ENCODE results near the gene ATP9B.

ATP9B gene

GRCh38 chr18:79366177-79367094 lies 297.2 kb downstream of the ATP9B start:
- DNase-seq (ENCODE audit: insufficient read length, low spot score) (no peak), FAIRE-seq (no peak)
- TF ChIP-seq POLR2AphosphoS5 (IDR thresholded peaks at IDR 0.05; ENCODE audit: low read depth, low read length) (no peak), PAX5 (IDR thresholded peaks at IDR 0.05; ENCODE audit: insufficient read depth, low read length, severe bottlenecking) (no peak), TAF1 (IDR thresholded peaks at IDR 0.05; ENCODE audit: low read depth, low read length) (no peak), SPI1 (IDR thresholded peaks at IDR 0.05; ENCODE audit: low read depth, low read length) (no peak), POLR2A (IDR thresholded peaks at IDR 0.05; ENCODE audit: low read depth, low read length) (no peak), POU2F2 (IDR thresholded peaks at IDR 0.05; ENCODE audit: low read depth, low read length) (no peak)

GRCh38 chr18:79367480-79367879 lies 298.3 kb downstream of the ATP9B start:
- TF ChIP-seq SPI1 (IDR thresholded peaks at IDR 0.05; ENCODE audit: low read depth, low read length) (no peak), TAF1 (IDR thresholded peaks at IDR 0.05; ENCODE audit: low read depth, low read length) (no peak), PAX5 (IDR thresholded peaks at IDR 0.05; ENCODE audit: insufficient read depth, low read length, severe bottlenecking) (no peak), POU2F2 (IDR thresholded peaks at IDR 0.05; ENCODE audit: low read depth, low read length) (no peak), POLR2A (IDR thresholded peaks at IDR 0.05; ENCODE audit: low read depth, low read length) (no peak), POLR2AphosphoS5 (IDR thresholded peaks at IDR 0.05; ENCODE audit: low read depth, low read length) (no peak)
- no peak for FAIRE-seq
- DNase-seq (ENCODE audit: insufficient read length, low spot score) = no peak

- FAIRE-seq (no peak), DNase-seq (ENCODE audit: insufficient read length, low spot score) (no peak)
- TF ChIP-seq TAF1 (IDR thresholded peaks at IDR 0.05; ENCODE audit: low read depth, low read length) (no peak), POLR2A (IDR thresholded peaks at IDR 0.05; ENCODE audit: low read depth, low read length) (no peak), SPI1 (IDR thresholded peaks at IDR 0.05; ENCODE audit: low read depth, low read length) (no peak)
Measured at GRCh38 chr18:79367989-79368388, 298.8 kb downstream of the ATP9B start.

GRCh38 chr18:79368681-79369080 lies 299.5 kb downstream of the ATP9B start:
- peak; percentile 48 for FAIRE-seq
- DNase-seq (ENCODE audit: insufficient read length, low spot score) = no peak
- TF ChIP-seq PAX5 (IDR thresholded peaks at IDR 0.05; ENCODE audit: insufficient read depth, low read length, severe bottlenecking) (no peak), TAF1 (IDR thresholded peaks at IDR 0.05; ENCODE audit: low read depth, low read length) (no peak), POLR2AphosphoS5 (IDR thresholded peaks at IDR 0.05; ENCODE audit: low read depth, low read length) (no peak)

GRCh38 chr18:79371561-79372121 lies 302.4 kb downstream of the ATP9B start:
- no peak for DNase-seq (ENCODE audit: insufficient read length, low spot score)
- 0 out of 2 replicates have a peak, but pooled peaks have one; percentile 36 for TF ChIP-seq POLR2A (IDR thresholded peaks at IDR 0.05; ENCODE audit: low read depth, low read length)
- 0 out of 2 replicates have a peak, but pooled peaks have one; percentile 45 for TF ChIP-seq POLR2AphosphoS5 (IDR thresholded peaks at IDR 0.05; ENCODE audit: low read depth, low read length)
- TF ChIP-seq POU2F2 (IDR thresholded peaks at IDR 0.05; ENCODE audit: low read depth, low read length) = no peak
- FAIRE-seq = peak; percentile 81

- TF ChIP-seq PAX5 (IDR thresholded peaks at IDR 0.05; ENCODE audit: insufficient read depth, low read length, severe bottlenecking) = no peak
- TF ChIP-seq TAF1 (IDR thresholded peaks at IDR 0.05; ENCODE audit: low read depth, low read length) = no peak
- no peak for FAIRE-seq
Measured at GRCh38 chr18:79372461-79372860, 303.3 kb downstream of the ATP9B start.

GRCh38 chr18:79372991-79373390 lies 303.8 kb downstream of the ATP9B start:
- DNase-seq (ENCODE audit: insufficient read length, low spot score) = no peak
- FAIRE-seq = no peak
- TF ChIP-seq PAX5 (IDR thresholded peaks at IDR 0.05; ENCODE audit: insufficient read depth, low read length, severe bottlenecking) (no peak), POLR2A (IDR thresholded peaks at IDR 0.05; ENCODE audit: low read depth, low read length) (no peak), POLR2AphosphoS5 (IDR thresholded peaks at IDR 0.05; ENCODE audit: low read depth, low read length) (no peak), TAF1 (IDR thresholded peaks at IDR 0.05; ENCODE audit: low read depth, low read length) (no peak), POU2F2 (IDR thresholded peaks at IDR 0.05; ENCODE audit: low read depth, low read length) (no peak), SPI1 (IDR thresholded peaks at IDR 0.05; ENCODE audit: low read depth, low read length) (no peak)

More at GRCh38 chr18:79372461-79372860, 303.3 kb downstream of the ATP9B start:
- no peak for DNase-seq (ENCODE audit: insufficient read length, low spot score)

- DNase-seq (ENCODE audit: insufficient read length, low spot score) (no peak), FAIRE-seq (no peak)
- TF ChIP-seq POLR2A (IDR thresholded peaks at IDR 0.05; ENCODE audit: low read depth, low read length) = no peak
- TF ChIP-seq TAF1 (IDR thresholded peaks at IDR 0.05; ENCODE audit: low read depth, low read length) = no peak
- no peak for TF ChIP-seq SPI1 (IDR thresholded peaks at IDR 0.05; ENCODE audit: low read depth, low read length)
- TF ChIP-seq POLR2AphosphoS5 (IDR thresholded peaks at IDR 0.05; ENCODE audit: low read depth, low read length) = no peak
- TF ChIP-seq POU2F2 (IDR thresholded peaks at IDR 0.05; ENCODE audit: low read depth, low read length) = no peak
- TF ChIP-seq PAX5 (IDR thresholded peaks at IDR 0.05; ENCODE audit: insufficient read depth, low read length, severe bottlenecking) = no peak
Measured at GRCh38 chr18:79373736-79374135, 304.5 kb downstream of the ATP9B start.

- peak; percentile 96 for FAIRE-seq
- TF ChIP-seq TAF1 (IDR thresholded peaks at IDR 0.05; ENCODE audit: low read depth, low read length) = no peak
- TF ChIP-seq POU2F2 (IDR thresholded peaks at IDR 0.05; ENCODE audit: low read depth, low read length) = peak; percentile 90; the same call in 1 of the 2 replicates
- TF ChIP-seq SPI1 (IDR thresholded peaks at IDR 0.05; ENCODE audit: low read depth, low read length) = peak; percentile 89
Measured at GRCh38 chr18:79374408-79375171, 305.4 kb downstream of the ATP9B start.

More at GRCh38 chr18:79374408-79375171, 305.4 kb downstream of the ATP9B start:
- peak; percentile 64 for DNase-seq (ENCODE audit: insufficient read length, low spot score)

Measured in GM12891 (cell line).